Measurements from ENCODE around the gene ODAD4. TPM values are rescaled to one million over a fixed set of nuclear protein-coding genes. Genes with fewer than 3 reads are reported as not detected.

The ODAD4 gene, protein sequence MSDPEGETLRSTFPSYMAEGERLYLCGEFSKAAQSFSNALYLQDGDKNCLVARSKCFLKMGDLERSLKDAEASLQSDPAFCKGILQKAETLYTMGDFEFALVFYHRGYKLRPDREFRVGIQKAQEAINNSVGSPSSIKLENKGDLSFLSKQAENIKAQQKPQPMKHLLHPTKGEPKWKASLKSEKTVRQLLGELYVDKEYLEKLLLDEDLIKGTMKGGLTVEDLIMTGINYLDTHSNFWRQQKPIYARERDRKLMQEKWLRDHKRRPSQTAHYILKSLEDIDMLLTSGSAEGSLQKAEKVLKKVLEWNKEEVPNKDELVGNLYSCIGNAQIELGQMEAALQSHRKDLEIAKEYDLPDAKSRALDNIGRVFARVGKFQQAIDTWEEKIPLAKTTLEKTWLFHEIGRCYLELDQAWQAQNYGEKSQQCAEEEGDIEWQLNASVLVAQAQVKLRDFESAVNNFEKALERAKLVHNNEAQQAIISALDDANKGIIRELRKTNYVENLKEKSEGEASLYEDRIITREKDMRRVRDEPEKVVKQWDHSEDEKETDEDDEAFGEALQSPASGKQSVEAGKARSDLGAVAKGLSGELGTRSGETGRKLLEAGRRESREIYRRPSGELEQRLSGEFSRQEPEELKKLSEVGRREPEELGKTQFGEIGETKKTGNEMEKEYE
- polyA plus RNA-seq, result 0.10 TPM

DNA sequence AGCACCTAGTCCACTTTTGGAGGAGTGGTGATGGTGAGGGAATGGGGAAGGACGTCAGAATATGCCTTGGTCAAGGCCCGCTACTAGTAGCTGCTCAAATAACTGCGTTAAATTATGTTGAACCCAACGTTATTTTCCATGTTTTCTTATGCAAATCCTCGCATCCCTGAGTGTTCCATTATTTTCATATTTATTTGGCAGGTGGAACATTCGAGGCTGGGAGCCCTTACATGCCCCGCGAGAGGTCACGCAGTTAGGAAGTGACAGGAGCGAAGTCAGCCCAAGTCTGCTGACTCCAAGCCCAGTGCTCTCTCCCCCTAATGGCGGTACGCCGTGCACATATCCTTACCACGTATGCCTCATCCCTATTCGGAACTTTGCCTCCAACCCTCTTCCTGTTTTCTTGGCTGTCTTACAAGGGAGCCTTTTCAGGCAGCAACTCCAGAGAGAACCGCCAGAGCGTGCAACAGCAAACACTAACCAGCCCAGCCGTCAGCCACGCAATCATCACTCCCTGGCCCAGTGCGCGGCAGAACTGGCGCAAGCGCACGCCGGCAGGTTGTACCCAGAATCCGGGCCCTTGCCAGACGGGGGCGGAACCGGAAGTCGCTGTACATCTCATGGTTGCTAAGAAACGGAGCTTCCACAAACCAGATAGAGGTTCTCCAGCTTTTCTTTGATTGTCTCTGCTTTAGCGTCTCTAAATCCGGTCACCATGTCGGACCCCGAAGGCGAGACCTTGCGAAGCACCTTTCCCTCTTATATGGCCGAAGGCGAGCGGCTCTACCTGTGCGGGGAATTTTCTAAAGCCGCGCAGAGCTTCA is at the start of gene ODAD4:
Gene ODAD4 (plus strand): TSS at position 609 of the 824 bp plus-strand sequence. CDS start 107 bp downstream, at position 716.
- H3K4me3 Mint-ChIP-seq, result peak within 1 kb of the TSS; percentile 89 to 99 (median 98)
- no peaks in the 10 kb centered on the region for H3K27me3 Mint-ChIP-seq
- no peaks in the 10 kb centered on the region for H3K9me3 Mint-ChIP-seq
- H3K27ac Mint-ChIP-seq, result peak within 1 kb of the TSS; percentile 88 to 99 (median 98)
- peaks cover 11 to 27% (median 26%) of the 10 kb centered on the region in 3 donors for H3K4me1 Mint-ChIP-seq
- H3K36me3 Mint-ChIP-seq, result no peaks in the 10 kb centered on the region

DNA sequence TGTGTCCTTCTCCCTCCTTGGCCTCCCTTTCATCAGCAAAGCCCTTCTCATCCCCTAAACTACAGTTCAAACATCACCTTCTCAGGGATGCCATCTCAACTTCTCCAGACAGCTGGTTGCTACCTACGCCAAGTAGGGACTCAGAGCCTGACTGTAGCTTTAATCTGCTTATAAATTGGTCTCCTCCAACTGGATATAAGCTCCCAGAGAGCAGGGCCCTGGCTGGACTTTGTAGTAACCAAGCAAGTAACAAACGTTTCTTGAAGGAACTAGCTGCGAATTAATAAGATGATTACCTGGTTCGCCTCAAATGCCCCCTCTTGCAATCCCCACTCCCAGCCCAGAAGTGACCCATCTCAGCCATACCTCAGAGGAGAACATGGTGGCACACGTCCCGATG is 47.7 kb upstream of the ODAD4 start:
- no peaks in the 10 kb centered on the region for H3K27me3 Mint-ChIP-seq
- peak overlapping the region in 1 of 4 donors; percentile 18 for H3K4me3 Mint-ChIP-seq
- no peaks in the 10 kb centered on the region for H3K9me3 Mint-ChIP-seq
- peaks cover 0 to 3% (median 2%) of the 10 kb centered on the region in 3 donors for H3K4me1 Mint-ChIP-seq
- H3K36me3 Mint-ChIP-seq, result peaks cover 3% of the 10 kb centered on the region
- H3K27ac Mint-ChIP-seq, result peak overlapping the region in 1 of 3 donors; percentile 66

- no peaks in the 10 kb centered on the region for H3K9me3 Mint-ChIP-seq
- no peak overlapping the region for H3K4me3 Mint-ChIP-seq
- H3K36me3 Mint-ChIP-seq, result peaks cover 3% of the 10 kb centered on the region
- H3K4me1 Mint-ChIP-seq, result peaks cover 0 to 2% (median 0%) of the 10 kb centered on the region in 3 donors
- H3K27ac Mint-ChIP-seq, result no peak overlapping the region
- no peaks in the 10 kb centered on the region for H3K27me3 Mint-ChIP-seq
These were observed 44.7 kb upstream of the ODAD4 start for GRCh38 chr17:41885733-41886132.

GRCh38 chr17:41888332-41888965 is 42.0 kb upstream of the ODAD4 start:
- H3K27ac Mint-ChIP-seq, result no peak overlapping the region
- H3K4me1 Mint-ChIP-seq, result no peaks in the 10 kb centered on the region
- peaks cover 3% of the 10 kb centered on the region for H3K36me3 Mint-ChIP-seq
- H3K9me3 Mint-ChIP-seq, result no peaks in the 10 kb centered on the region
- H3K27me3 Mint-ChIP-seq, result no peaks in the 10 kb centered on the region
- no peak overlapping the region for H3K4me3 Mint-ChIP-seq

- H3K36me3 Mint-ChIP-seq, result no peaks in the 10 kb centered on the region
- no peaks in the 10 kb centered on the region for H3K27me3 Mint-ChIP-seq
- H3K4me3 Mint-ChIP-seq, result no peak overlapping the region
- no peaks in the 10 kb centered on the region for H3K9me3 Mint-ChIP-seq
- no peak overlapping the region for H3K27ac Mint-ChIP-seq
- H3K4me1 Mint-ChIP-seq, result peaks cover 0 to 2% (median 0%) of the 10 kb centered on the region in 3 donors
These were observed 39.0 kb upstream of the ODAD4 start for GRCh38 chr17:41891135-41892020.

DNA sequence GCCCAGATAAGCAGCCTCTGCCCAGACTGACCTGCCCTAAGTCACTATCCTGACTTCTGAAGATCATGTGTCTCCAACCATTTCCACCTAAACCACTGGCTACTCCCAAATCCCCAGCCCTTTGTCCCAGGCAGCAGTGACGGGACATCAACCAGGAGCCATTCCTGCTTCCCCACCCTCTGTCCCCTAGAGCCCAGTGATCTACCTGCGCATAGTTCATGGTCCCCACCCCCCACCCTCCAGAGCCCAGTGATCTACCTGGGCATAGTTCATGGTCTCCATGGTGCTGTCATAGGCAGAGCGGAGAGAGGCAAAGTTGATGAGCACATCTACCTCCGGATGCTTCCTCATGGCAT is 38.4 kb upstream of the ODAD4 start:
- Mint-ChIP-seq H3K27me3 (no peaks in the 10 kb centered on the region), H3K4me1 (peaks cover 0 to 2% (median 0%) of the 10 kb centered on the region in 3 donors), H3K4me3 (no peak overlapping the region), H3K9me3 (no peaks in the 10 kb centered on the region), H3K27ac (no peak overlapping the region), H3K36me3 (no peaks in the 10 kb centered on the region)

- H3K4me3 Mint-ChIP-seq, result no peak overlapping the region
- H3K4me1 Mint-ChIP-seq, result peaks cover 0 to 2% (median 0%) of the 10 kb centered on the region in 3 donors
- H3K27me3 Mint-ChIP-seq, result no peaks in the 10 kb centered on the region
- H3K36me3 Mint-ChIP-seq, result no peaks in the 10 kb centered on the region
- no peaks in the 10 kb centered on the region for H3K9me3 Mint-ChIP-seq
- H3K27ac Mint-ChIP-seq, result no peak overlapping the region
These were observed 37.0 kb upstream of the ODAD4 start for GRCh38 chr17:41893384-41893783.

DNA sequence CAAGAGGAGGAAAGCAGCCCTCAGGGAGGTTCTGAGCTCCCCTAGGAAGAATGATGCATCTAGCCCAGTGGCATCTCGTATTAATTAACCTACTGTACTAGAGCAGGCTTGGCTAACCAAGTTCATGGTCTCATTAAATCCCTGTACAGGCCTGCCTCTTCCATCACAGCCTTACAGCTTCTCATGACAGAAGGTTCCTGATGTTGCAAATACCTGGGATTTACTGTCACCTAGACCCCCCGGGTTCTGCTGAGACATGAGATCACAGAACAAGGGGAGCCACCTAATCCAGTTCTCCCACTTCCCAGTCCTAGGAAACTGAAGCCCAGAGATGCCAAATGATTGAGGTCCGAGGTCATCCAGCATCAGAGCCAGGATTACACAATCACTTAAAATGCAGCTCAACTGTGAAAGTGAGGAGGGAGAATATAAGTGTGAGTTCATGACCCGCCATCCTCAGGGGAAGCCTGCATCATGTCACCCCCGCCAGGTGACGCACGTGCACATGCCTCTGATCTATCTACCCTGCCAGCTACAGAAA is 35.6 kb upstream of the ODAD4 start:
- Mint-ChIP-seq H3K9me3 (no peaks in the 10 kb centered on the region), H3K36me3 (no peaks in the 10 kb centered on the region), H3K27ac (peak overlapping the region in 1 of 3 donors; percentile 53), H3K27me3 (no peaks in the 10 kb centered on the region), H3K4me1 (peaks cover 0 to 2% (median 0%) of the 10 kb centered on the region in 3 donors), H3K4me3 (no peak overlapping the region)

DNA sequence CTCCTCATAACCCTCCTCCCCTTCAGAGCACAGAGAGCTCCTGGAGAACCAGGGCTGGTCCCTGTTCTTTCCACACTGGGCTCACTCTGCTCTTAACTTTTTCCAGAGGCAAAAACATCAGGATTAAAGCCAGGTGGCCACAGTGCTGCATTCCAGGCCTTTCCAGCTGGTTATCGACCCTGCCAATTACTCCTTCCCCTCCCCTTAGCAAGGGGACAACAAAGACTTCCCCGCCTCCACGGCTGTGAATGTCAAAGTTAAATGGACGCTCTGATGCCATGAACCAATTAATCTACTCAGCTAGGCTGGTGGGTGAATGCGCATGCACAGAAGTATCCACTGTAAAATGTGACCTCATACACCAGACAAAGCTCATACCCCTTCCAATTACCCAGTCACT is 34.8 kb upstream of the ODAD4 start:
- H3K36me3 Mint-ChIP-seq, result peaks cover under 1% of the 10 kb centered on the region
- no peak overlapping the region for H3K4me3 Mint-ChIP-seq
- peaks cover 0 to 2% (median 0%) of the 10 kb centered on the region in 3 donors for H3K4me1 Mint-ChIP-seq
- H3K27me3 Mint-ChIP-seq, result no peaks in the 10 kb centered on the region
- no peaks in the 10 kb centered on the region for H3K9me3 Mint-ChIP-seq
- H3K27ac Mint-ChIP-seq, result peak overlapping the region in 1 of 3 donors; percentile 53

- Mint-ChIP-seq H3K4me1 (peaks cover 0 to 2% (median 1%) of the 10 kb centered on the region in 3 donors), H3K9me3 (no peaks in the 10 kb centered on the region), H3K27ac (no peak overlapping the region), H3K4me3 (no peak overlapping the region), H3K27me3 (no peaks in the 10 kb centered on the region), H3K36me3 (peaks cover 5% of the 10 kb centered on the region)
These were observed 33.7 kb upstream of the ODAD4 start for GRCh38 chr17:41896726-41897125.

DNA sequence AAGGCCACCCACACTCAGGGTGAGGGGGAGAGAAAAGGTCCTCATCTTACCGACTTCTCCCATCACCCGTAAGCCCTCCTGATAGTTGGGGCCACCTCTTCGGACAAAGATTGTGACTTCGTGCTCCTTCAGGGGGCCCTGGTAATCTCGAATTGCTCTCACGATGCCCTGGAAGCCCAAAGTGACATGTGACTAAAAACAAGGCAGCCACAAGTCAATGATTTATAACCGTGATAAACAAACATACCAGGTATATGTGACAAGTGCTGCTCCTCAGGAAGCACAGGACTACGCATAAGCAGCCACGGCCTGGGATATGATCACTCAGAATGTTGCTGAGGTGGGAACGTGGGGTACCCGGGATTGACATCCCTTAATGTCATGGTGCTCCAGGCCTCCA is 28.8 kb upstream of the ODAD4 start:
- H3K27ac Mint-ChIP-seq, result no peak overlapping the region

GRCh38 chr17:41904242-41904841 is 26.1 kb upstream of the ODAD4 start:
- Mint-ChIP-seq H3K9me3 (no peaks in the 10 kb centered on the region), H3K4me1 (peaks cover 0 to 1% (median 0%) of the 10 kb centered on the region in 3 donors), H3K36me3 (peaks cover 5% of the 10 kb centered on the region), H3K27me3 (no peaks in the 10 kb centered on the region), H3K4me3 (no peak overlapping the region), H3K27ac (no peak overlapping the region)

More for the DNA sequence above, 28.8 kb upstream of the ODAD4 start:
- Mint-ChIP-seq H3K4me1 (peaks cover 0 to 1% (median 0%) of the 10 kb centered on the region in 3 donors), H3K27me3 (no peaks in the 10 kb centered on the region), H3K4me3 (no peak overlapping the region), H3K36me3 (peaks cover 5% of the 10 kb centered on the region), H3K9me3 (no peaks in the 10 kb centered on the region)

- H3K27me3 Mint-ChIP-seq, result no peaks in the 10 kb centered on the region
- peaks cover 7% of the 10 kb centered on the region for H3K36me3 Mint-ChIP-seq
- no peaks in the 10 kb centered on the region for H3K9me3 Mint-ChIP-seq
- no peak overlapping the region for H3K27ac Mint-ChIP-seq
- H3K4me3 Mint-ChIP-seq, result no peak overlapping the region
- peaks cover 0 to 3% (median 0%) of the 10 kb centered on the region in 3 donors for H3K4me1 Mint-ChIP-seq
These were observed 25.2 kb upstream of the ODAD4 start for GRCh38 chr17:41905172-41905571.
